H1 (cell line): ENCODE results near the gene ZNF334. TPM values are rescaled to one million over a fixed set of nuclear protein-coding genes. Genes with fewer than 3 reads are reported as not detected.

Source experiments
- CTCF ChIA-PET: fragments of 300-600 bp; sonication (Branson Sonifier 250); formaldehyde crosslinking; loops from one replicate; lab custom pipeline; 2021; ENCODE audit not compliant: partially characterized antibody; lab: Charles Lee
- POLR2A ChIA-PET: fragments of 300-600 bp; sonication (Branson Sonifier 250); formaldehyde crosslinking; loops from one replicate; lab custom pipeline; 2021; ENCODE audit warnings: inconsistent platforms; ENCODE audit not compliant: partially characterized antibody; lab: Charles Lee
- DNase-seq, 2 experiments: peaks; one replicate each; pipeline versions ENCODE4 v3.0.0 to v3.0.0-alpha.2; 2010 to 2022; ENCODE audit warnings: low spot score in 2 of 2, low read depth in 1 of 2, mixed read lengths in 1 of 2
- FAIRE-seq: peaks from 2 replicates; lab custom pipeline; 2011; peaks lifted over from hg19 to GRCh38; lab: Jason Lieb, UNC
- H2AFZ ChIP-seq: 2 replicates; pipeline ENCODE4 v1.8.1; 2012; ENCODE audit warnings: low read length, inconsistent platforms
- H2AK5ac ChIP-seq: 2 replicates; pipeline ENCODE4 v1.6.1; 2013; ENCODE audit warnings: low read depth, low read length
- H2BK120ac ChIP-seq: replicated peaks from 2 replicates; pipeline ENCODE3; 2013; ENCODE audit warnings: low read depth, low read length, inconsistent platforms
- H2BK12ac ChIP-seq: 2 replicates; pipeline ENCODE4 v1.6.1; 2013; ENCODE audit warnings: low read depth, low read length
- H2BK15ac ChIP-seq: 2 replicates; pipeline ENCODE4 v1.6.1; 2013; ENCODE audit warnings: low read length
- H2BK20ac ChIP-seq: 2 replicates; pipeline ENCODE4 v1.6.1; 2013; ENCODE audit warnings: low read length
- H2BK5ac ChIP-seq: 2 replicates; pipeline ENCODE4 v1.6.1; 2013; ENCODE audit warnings: low read depth, low read length
- H3K14ac ChIP-seq: 2 replicates; pipeline ENCODE4 v1.6.1; 2013; ENCODE audit warnings: inconsistent platforms; ENCODE audit not compliant: insufficient read length
- H3K18ac ChIP-seq: 2 replicates; pipeline ENCODE4 v1.6.1; 2013; ENCODE audit warnings: low read length; ENCODE audit errors: extremely low read depth
- H3K23ac ChIP-seq: 2 replicates; pipeline ENCODE4 v1.6.1; 2013; ENCODE audit warnings: inconsistent platforms; ENCODE audit not compliant: insufficient read length
- H3K23me2 ChIP-seq: 2 replicates; pipeline ENCODE4 v1.6.1; 2013; ENCODE audit warnings: low read depth, low read length
- H3K27ac ChIP-seq: 2 replicates; pipeline ENCODE4 v1.6.1; 2011; ENCODE audit warnings: low read depth, low read length, inconsistent platforms
- H3K27me3 ChIP-seq, 4 experiments: replicated peaks in 1 of 4; 1 replicate in 1 of 4; 2 replicates in 3 of 4; pipeline versions ENCODE4 v1.6.1 to v1.8.1; 2011 to 2013; ENCODE audit warnings: low read length in 3 of 4, mild to moderate bottlenecking in 3 of 4, inconsistent platforms in 2 of 4, mixed read lengths in 2 of 4, moderate library complexity in 1 of 4; ENCODE audit not compliant: control insufficient read depth in 3 of 4, insufficient read depth in 3 of 4; ENCODE audit errors: extremely low read depth in 1 of 4
- H3K36me3 ChIP-seq, 4 experiments: 2 replicates each; pipeline versions ENCODE4 v1.6.1 to v1.8.1; 2011 to 2013; ENCODE audit warnings: mild to moderate bottlenecking in 4 of 4, low read length in 3 of 4, moderate library complexity in 2 of 4, control low read depth in 1 of 4, inconsistent platforms in 1 of 4; ENCODE audit not compliant: insufficient read depth in 4 of 4, control insufficient read depth in 2 of 4
- H3K4ac ChIP-seq: replicated peaks from 2 replicates; pipeline ENCODE3; 2013; ENCODE audit warnings: low read length, low read depth, mixed read lengths, inconsistent platforms; ENCODE audit not compliant: insufficient read length
- H3K4me1 ChIP-seq, 4 experiments: replicated peaks in 1 of 4; 1 replicate in 1 of 4; 2 replicates in 3 of 4; pipeline versions ENCODE4 v1.6.1 to v1.8.1; 2011 to 2013; ENCODE audit warnings: low read length in 3 of 4, inconsistent platforms in 2 of 4, mixed read lengths in 1 of 4; ENCODE audit not compliant: insufficient read depth in 4 of 4, control insufficient read depth in 3 of 4
- H3K4me2 ChIP-seq, 2 experiments: 2 replicates each; pipeline versions ENCODE4 v1.6.1 to v1.8.1; 2011 to 2013; ENCODE audit warnings: low read depth in 2 of 2, low read length in 2 of 2, control low read depth in 1 of 2, inconsistent platforms in 1 of 2, mild to moderate bottlenecking in 1 of 2; ENCODE audit not compliant: insufficient read depth in 1 of 2
- H3K4me3 ChIP-seq, 4 experiments: fragments of 200-600, 300-600 bp in 1 of 4; sonication (generic), shearing (Covaris generic), sonication (Bioruptor Twin) in 1 of 4; 2 replicates each; pipeline versions ENCODE4 v1.5.1 to v1.8.1; 2011 to 2016; ENCODE audit warnings: low read length in 4 of 4, low read depth in 3 of 4, control low read depth in 2 of 4, inconsistent platforms in 2 of 4, mild to moderate bottlenecking in 2 of 4, mixed read lengths in 1 of 4, moderate library complexity in 1 of 4; ENCODE audit not compliant: insufficient read depth in 2 of 4; ENCODE audit errors: extremely low read depth in 1 of 4
- H3K56ac ChIP-seq: replicated peaks from 2 replicates; pipeline ENCODE3; 2013; ENCODE audit warnings: low read depth, mild to moderate bottlenecking, mixed read lengths, low read length, inconsistent platforms; ENCODE audit not compliant: insufficient read length
- H3K79me1 ChIP-seq: 2 replicates; pipeline ENCODE4 v1.6.1; 2013; ENCODE audit warnings: low read depth, low read length, control low read depth
- H3K79me2 ChIP-seq, 2 experiments: 2 replicates each; pipeline versions ENCODE4 v1.6.1 to v1.8.1; 2012 to 2013; ENCODE audit warnings: low read length in 2 of 2, mild to moderate bottlenecking in 2 of 2, inconsistent platforms in 1 of 2; ENCODE audit not compliant: insufficient read depth in 2 of 2, control insufficient read depth in 1 of 2
- H3K9ac ChIP-seq, 4 experiments: replicated peaks in 1 of 4; 1 replicate in 1 of 4; 2 replicates in 3 of 4; pipeline versions ENCODE4 v1.6.1 to v1.8.1; 2011 to 2013; ENCODE audit warnings: low read depth in 3 of 4, low read length in 3 of 4, control low read depth in 2 of 4, mild to moderate bottlenecking in 2 of 4, moderate library complexity in 2 of 4, inconsistent platforms in 1 of 4; ENCODE audit errors: extremely low read depth in 1 of 4
- H3K9me3 ChIP-seq, 2 experiments: 2 replicates each; pipeline versions ENCODE4 v1.6.1 to v1.8.1; 2012 to 2013; ENCODE audit warnings: mild to moderate bottlenecking in 2 of 2, moderate library complexity in 2 of 2, control low read depth in 1 of 2, inconsistent platforms in 1 of 2, low read depth in 1 of 2, low read length in 1 of 2, mixed read lengths in 1 of 2; ENCODE audit not compliant: insufficient read depth in 2 of 2
- H4K20me1 ChIP-seq, 2 experiments: replicated peaks in 1 of 2; 2 replicates each; pipeline versions ENCODE3 to v1.8.1; 2011 to 2013; ENCODE audit warnings: inconsistent platforms in 2 of 2, low read length in 2 of 2, mild to moderate bottlenecking in 1 of 2; ENCODE audit not compliant: insufficient read depth in 2 of 2, control insufficient read depth in 1 of 2
- H4K5ac ChIP-seq: 2 replicates; pipeline ENCODE4 v1.6.1; 2013; ENCODE audit warnings: low read length, low read depth, mixed read lengths, inconsistent platforms; ENCODE audit not compliant: insufficient read length
- H4K8ac ChIP-seq: 2 replicates; pipeline ENCODE4 v1.8.0; 2013; ENCODE audit warnings: mild to moderate bottlenecking, moderate library complexity, low read length, inconsistent platforms; ENCODE audit not compliant: insufficient read depth; ENCODE audit errors: extremely low read depth
- H4K91ac ChIP-seq: replicated peaks from 2 replicates; pipeline ENCODE3; 2013; ENCODE audit warnings: low read length, mixed read lengths, inconsistent platforms; ENCODE audit not compliant: insufficient read length
- CTBP2 ChIP-seq: IDR thresholded peaks from 2 replicates; pipeline ENCODE4 v1.7.0; 2011; ENCODE audit warnings: borderline replicate concordance, mild to moderate bottlenecking, moderate library complexity, mixed read lengths, low read length; ENCODE audit not compliant: insufficient read depth, insufficient read length
- EGR1 ChIP-seq: IDR thresholded peaks from 2 replicates; pipeline ENCODE4 v1.6.1; 2011; ENCODE audit warnings: low read depth, low read length, borderline replicate concordance
- KDM4A ChIP-seq: IDR thresholded peaks from one replicate; pipeline ENCODE4 v1.7.1; 2012; ENCODE audit warnings: low read depth, mild to moderate bottlenecking, moderate library complexity, low read length, inconsistent platforms; ENCODE audit not compliant: severe bottlenecking
- NANOG ChIP-seq: IDR thresholded peaks from 2 replicates; pipeline ENCODE4 v1.6.1; 2011; ENCODE audit warnings: low read length, low read depth, mild to moderate bottlenecking, inconsistent platforms; ENCODE audit not compliant: insufficient read depth, poor library complexity, severe bottlenecking
- POU5F1 ChIP-seq: IDR thresholded peaks from 2 replicates; pipeline ENCODE4 v1.6.1; 2011; ENCODE audit warnings: low read depth, mild to moderate bottlenecking, low read length, moderate library complexity
- ZNF274 ChIP-seq: IDR thresholded peaks from 2 replicates; pipeline ENCODE4 v1.7.0; 2012; ENCODE audit warnings: low read length, borderline replicate concordance; ENCODE audit errors: extremely low read depth
- WGBS, 2 experiments: shearing (Covaris generic) in 1 of 2; methylation state at CpG; one replicate each; pipeline versions ENCODE4 v1.1.6 to v1.1.7; 2013 to 2015; ENCODE audit warnings: low lambda C conversion rate in 2 of 2, mixed read lengths in 2 of 2, inconsistent platforms in 1 of 2, low coverage in 1 of 2, missing lambda C conversion rate in 1 of 2; ENCODE audit not compliant: insufficient replicate concordance in 2 of 2, insufficient coverage in 1 of 2, insufficient read length in 1 of 2; ENCODE audit errors: extremely low coverage in 1 of 2, missing lambda C conversion rate in 1 of 2; 5-methylcytosine and 5-hydroxymethylcytosine counted together
- polyA plus RNA-seq, 7 experiments: library from polyadenylated mRNA; depleted of rRNA in 3 of 7; stranded (reverse) in 5 of 7; unstranded in 2 of 7; fragments of >200 nt in 5 of 7; fragments of 200-250 nt in 2 of 7; gene quantifications; 1 replicate in 5 of 7; 2 replicates in 1 of 7; 4 replicates in 1 of 7; pipeline versions ENCODE4 v1.2.1 to v1.2.3, GENCODE V29; 2011 to 2013; ENCODE audit warnings: missing spikeins in 2 of 7, mixed read lengths in 2 of 7
- total RNA-seq: library from RNA; stranded (reverse); fragmentation: NEBNext Ultra II Directional; extraction: Animal tissue kit (Norgen Biotek cat#: 25700); gene quantifications from 2 replicates; pipeline ENCODE4 v1.2.1, GENCODE V29; 2021

Gene ZNF334
- total and polyA plus RNA-seq, 2 of the 8 experiments (the other 6 are each of a cell fraction or from before 2014, with no cell fraction given) = 8.8 to 17.8 TPM

- no peak for FAIRE-seq
Measured at GRCh38 chr20:46545827-46546138, 32.4 kb upstream of the ZNF334 start.

More at GRCh38 chr20:46545827-46546138, 32.4 kb upstream of the ZNF334 start:
- Histone ChIP-seq H3K4me2 (no peak overlapping the region), H2BK20ac (no peak overlapping the region), H3K27ac (no peak overlapping the region), H3K27me3 (no peaks in the 10 kb centered on the region; a peak in 2 of 7 replicates), H3K18ac (no peak overlapping the region), H4K8ac (no peak overlapping the region), H3K9me3 (no peaks in the 10 kb centered on the region), H3K79me2 (no peaks in the 10 kb centered on the region), H3K4ac (no peak overlapping the region), H2BK5ac (no peak overlapping the region), H3K36me3 (no peaks in the 10 kb centered on the region), H3K14ac (no peak overlapping the region), H2BK120ac (no peak overlapping the region), H3K9ac (no peak overlapping the region), H4K91ac (peak overlapping the region; percentile 6), H3K79me1 (no peaks in the 10 kb centered on the region), H3K4me1 (peaks cover 0 to 6% (median 1%) of the 10 kb centered on the region in 4 experiments; a peak in 4 of 7 replicates), H3K4me3 (no peak overlapping the region), H3K23ac (no peak overlapping the region), H2BK15ac (no peak overlapping the region), H2AK5ac (no peak overlapping the region), H4K20me1 (no peaks in the 10 kb centered on the region), H3K23me2 (no peaks in the 10 kb centered on the region), H4K5ac (no peak overlapping the region), H2BK12ac (no peak overlapping the region), H2AFZ (no peak overlapping the region), H3K56ac (no peak overlapping the region)
- TF ChIP-seq CTBP2 = no peak
- no peak for TF ChIP-seq POU5F1
- no peak for TF ChIP-seq NANOG
- TF ChIP-seq EGR1 = no peak
- no peak for TF ChIP-seq ZNF274
- TF ChIP-seq KDM4A = no peak
- ChIA-PET CTCF (interaction anchor here (1.2 to 3.0 kb wide), 6 partner anchors 8 to 135 kb away, joined by 3 to 22 read pairs (median 4); no protein-coding TSS in a partner anchor), POLR2A (interaction anchor here (1.2 to 1.3 kb wide), 2 partner anchors 9 to 104 kb away, joined by 3 read pairs; no protein-coding TSS in a partner anchor)
- DNase-seq = no peak
- WGBS, 2 experiments = 95% methylated on average over 9 of the region's 9 CpGs; no CpG with 5 or more reads in 1 of the 2 experiments
